Effector CD8-positive, alpha-beta T cell (primary cell): ENCODE measurements around the gene RUNX2.
A peak's percentile ranks its signal among the peaks of the same experiment; 100 is the strongest.

Experiments
- DNase-seq: peaks from one replicate; lab custom pipeline; 2025; lab: John Stamatoyannopoulos, UW

The RUNX2 gene

DNA sequence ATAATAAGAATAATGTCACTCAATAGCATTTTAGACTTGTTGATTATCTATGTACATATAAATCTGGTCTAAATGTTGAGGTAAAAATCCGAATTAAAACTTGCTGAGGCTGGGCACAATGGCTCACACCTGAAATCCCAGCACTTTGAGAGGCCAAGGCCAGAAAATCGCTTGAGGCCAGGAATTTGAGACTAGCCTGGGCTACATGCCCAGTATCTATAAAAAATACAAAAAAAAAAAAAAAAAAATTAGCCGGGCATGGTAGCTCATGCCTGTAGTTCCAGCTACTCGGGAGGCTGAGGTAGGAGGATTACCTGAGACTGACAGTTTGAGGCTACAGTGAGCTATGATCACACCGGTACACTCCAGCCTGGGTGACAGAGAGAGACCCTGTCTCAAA, 83.8 kb downstream of the RUNX2 start:
- no peak for DNase-seq

- DNase-seq: no peak
These were observed 87.2 kb downstream of the RUNX2 start for GRCh38 chr6:45415315-45415714.

DNA sequence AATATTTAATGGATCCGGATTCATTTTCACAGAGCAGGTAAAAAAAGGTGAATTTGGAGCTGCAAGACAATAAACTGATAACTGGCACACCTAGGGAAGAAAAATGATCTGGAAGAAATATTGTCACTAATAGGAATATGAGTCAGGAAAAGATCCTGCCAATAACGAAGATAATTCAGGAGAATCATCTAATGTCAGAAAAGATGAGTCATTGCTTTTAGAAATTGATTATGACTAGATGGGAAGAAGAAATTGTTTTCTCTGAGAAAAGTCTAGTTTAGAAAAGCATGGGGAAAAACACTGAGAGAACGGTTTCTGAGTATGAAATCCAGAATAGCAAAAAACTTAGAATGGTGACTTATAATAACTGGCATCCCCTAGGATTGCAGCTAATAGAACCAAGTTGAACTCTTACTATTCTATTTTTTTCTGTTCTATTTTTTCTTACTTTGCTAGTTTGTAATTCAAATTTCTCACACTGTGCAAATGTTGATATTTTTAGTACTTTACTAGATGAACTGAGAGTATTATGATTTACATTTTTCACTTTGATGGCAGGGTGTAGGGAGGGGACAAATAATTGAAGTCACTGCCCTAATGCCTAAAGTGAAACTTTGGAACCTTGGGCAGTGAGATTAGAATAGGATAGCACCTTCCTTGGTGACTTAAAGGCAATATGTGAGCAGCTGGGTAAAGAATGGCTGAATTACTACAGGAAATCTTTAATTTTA, 87.8 kb downstream of the RUNX2 start:
- no peak for DNase-seq

DNA sequence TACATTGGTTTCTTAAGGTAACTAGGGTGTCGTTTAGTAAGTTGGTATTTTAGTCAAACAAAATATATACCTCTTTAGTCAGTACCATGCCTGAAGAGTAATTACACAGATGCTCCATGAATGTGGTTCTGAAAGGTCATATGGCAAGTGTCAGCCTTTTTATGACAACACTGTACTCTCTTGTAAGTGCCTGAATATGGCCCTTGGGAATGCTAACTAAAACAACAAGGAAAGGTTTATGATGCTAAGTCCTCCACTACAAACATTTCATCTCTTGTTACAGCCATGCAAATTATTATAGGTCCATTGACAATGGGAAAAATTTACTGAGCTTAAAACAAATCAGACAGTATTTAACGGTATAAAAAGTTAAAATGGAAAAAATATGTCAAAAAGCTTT, 88.6 kb downstream of the RUNX2 start:
- no peak for DNase-seq

GRCh38 chr6:45417436-45417835, 89.3 kb downstream of the RUNX2 start:
- DNase-seq: no peak

DNA sequence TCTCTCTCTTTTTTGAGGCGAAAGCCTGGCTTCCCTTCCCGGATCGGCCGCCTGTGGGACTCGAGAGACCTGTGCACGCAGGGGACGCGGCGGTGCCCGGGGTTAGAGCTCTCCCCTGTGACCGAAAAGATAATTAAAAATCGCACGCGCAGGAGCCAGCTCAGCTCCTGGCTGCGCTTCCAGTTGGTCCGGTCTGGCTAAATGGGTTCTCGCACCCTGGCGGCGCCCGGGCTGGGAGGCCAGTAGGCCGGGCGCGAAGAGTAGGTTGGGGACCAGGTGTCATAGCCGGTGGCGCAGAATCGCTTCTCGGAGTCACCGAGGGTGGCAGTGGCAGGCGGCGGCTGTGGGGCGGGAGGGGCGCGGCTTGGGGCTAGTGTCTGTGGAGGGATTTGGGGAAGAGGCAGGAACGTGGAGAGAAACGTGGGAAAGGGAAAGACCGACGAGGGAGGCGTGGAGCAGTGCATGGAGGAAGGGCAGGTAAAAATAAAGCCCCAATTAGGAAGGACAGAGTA, 91.5 kb downstream of the RUNX2 start:
- peak; percentile 33 for DNase-seq

GRCh38 chr6:45420083-45420908, 92.2 kb downstream of the RUNX2 start:
- peak; percentile 7 for DNase-seq

DNA sequence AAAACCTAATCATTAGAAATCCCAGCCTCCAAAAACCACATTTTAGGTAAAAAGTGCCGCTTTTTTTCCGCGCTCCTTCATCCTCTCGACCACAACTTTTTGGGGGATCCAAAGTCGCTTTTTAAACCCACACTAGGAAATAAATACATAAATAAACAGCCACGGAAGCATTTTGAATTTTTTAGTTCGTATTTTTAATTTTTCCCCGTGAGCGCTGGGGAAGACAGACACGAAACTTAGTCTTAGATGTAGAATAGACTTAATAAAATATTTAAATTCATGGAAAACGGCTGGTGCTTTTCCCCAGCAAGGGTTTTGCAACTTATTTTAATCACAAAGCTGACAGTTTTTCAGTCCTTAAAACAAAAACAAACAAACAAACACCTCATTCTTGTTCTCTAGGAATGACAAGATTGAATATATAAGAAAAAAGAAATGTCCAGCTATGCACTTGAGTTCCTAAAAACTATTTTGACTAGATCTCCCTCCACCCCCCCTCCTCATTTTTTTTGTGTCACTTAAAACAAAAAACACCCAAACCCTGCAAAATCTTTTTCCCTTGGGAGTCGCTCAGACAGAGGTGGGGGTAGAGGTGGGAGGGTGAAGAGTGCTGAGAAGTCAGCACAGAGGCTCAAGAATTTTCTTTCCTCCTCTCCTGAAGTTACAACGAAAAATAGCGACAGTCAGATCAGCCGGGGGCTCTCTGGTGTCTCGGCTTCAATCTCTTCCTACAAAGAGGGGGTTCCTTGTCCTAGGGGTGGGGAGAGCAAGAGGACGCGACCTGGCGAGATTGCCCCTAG, 93.0 kb downstream of the RUNX2 start:
- no peak for DNase-seq

GRCh38 chr6:45421709-45422502, 93.8 kb downstream of the RUNX2 start:
- DNase-seq: peak; percentile 13

DNA sequence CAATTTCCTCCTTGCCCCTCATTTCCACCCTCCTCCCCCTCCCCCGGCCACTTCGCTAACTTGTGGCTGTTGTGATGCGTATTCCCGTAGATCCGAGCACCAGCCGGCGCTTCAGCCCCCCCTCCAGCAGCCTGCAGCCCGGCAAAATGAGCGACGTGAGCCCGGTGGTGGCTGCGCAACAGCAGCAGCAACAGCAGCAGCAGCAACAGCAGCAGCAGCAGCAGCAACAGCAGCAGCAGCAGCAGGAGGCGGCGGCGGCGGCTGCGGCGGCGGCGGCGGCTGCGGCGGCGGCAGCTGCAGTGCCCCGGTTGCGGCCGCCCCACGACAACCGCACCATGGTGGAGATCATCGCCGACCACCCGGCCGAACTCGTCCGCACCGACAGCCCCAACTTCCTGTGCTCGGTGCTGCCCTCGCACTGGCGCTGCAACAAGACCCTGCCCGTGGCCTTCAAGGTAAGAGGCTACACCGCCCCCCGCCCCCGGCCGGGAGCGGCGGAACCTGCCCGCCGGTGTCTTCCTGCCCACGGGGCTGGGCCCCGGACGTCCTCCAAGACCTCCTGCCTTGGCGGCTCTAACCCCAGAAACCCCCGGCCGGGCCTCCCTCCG, 94.5 kb downstream of the RUNX2 start:
- DNase-seq: peak; percentile 30

- DNase-seq: peak; percentile 5
These were observed 95.1 kb downstream of the RUNX2 start for GRCh38 chr6:45423111-45423823.

- no peak for DNase-seq
These were observed 95.8 kb downstream of the RUNX2 start for GRCh38 chr6:45423824-45424450.

DNA sequence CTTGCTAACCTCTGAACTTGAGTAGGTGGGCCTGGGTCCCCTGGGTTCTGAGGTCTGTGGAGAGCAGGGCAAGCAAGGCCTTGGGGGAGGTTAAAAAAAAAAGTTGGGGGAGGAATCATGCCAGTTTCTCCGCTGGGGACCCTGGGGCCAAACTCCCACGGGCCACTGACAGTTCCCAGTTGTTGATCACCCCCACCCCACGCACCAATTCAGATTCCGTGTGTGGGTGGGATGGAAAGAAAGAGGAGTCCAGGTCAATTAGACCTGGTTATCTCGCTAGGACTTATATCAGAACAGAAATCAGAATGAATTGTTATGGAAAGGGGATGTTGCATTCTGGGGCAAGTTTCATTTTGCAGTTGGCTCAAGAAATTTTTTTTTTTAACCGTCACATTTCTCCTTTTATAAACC, 96.3 kb downstream of the RUNX2 start:
- DNase-seq: no peak

DNA sequence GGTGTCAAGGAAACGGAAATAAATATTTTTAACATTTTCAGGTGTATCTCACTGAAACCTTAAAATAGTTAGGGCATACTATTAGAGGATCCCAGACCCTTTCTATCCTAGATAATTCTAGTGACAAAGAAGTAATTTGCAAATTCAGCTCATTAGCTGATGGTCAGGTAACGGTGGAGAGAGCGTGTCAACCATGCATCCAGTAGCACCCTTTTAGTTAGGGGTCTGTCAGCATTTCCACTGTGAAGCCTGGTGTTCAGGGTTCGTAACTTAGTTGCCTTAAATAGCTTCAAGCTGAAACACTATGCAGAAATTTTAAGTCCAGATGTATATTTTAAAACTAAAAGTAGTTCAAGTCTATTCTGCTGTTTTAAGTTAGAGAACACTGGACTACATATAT, 98.1 kb downstream of the RUNX2 start:
- no peak for DNase-seq

DNA sequence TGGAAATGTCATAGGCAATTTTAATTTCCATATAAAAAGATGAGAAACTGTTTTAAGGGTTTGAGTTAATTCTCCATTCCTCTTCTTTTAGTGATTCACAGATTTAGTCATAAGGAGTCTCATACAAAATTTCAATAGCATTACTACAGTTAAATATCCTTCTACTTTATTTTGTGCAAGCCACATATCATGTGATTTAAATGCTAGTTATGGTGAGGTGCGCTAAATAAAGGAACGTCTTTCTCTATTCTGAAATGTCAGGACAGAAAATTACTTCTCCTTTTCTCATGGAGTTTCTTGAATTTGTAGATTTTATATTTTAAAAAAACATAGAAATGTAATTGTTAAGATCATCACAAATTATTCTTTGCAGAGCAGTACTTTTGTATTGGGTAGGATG, 99.6 kb downstream of the RUNX2 start:
- DNase-seq: no peak

DNA sequence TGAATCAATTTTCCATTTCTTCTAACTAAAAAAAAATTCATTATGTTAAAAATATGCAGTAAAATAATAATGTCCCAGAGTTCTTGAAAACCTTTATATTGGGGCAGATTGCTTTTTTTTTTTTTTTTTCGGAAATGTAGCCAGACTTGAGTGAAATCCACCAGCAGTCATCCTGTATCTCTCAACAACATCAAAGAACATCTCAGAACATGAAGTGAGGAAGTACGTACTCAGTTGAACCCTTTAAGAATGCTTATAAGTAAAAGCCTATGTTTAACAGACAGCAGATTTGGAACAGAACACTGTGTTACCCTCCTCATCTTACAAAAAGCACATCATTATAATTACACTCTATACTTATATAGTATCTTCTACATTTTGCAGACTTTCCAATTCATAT, 100.6 kb downstream of the RUNX2 start:
- DNase-seq: no peak

DNA sequence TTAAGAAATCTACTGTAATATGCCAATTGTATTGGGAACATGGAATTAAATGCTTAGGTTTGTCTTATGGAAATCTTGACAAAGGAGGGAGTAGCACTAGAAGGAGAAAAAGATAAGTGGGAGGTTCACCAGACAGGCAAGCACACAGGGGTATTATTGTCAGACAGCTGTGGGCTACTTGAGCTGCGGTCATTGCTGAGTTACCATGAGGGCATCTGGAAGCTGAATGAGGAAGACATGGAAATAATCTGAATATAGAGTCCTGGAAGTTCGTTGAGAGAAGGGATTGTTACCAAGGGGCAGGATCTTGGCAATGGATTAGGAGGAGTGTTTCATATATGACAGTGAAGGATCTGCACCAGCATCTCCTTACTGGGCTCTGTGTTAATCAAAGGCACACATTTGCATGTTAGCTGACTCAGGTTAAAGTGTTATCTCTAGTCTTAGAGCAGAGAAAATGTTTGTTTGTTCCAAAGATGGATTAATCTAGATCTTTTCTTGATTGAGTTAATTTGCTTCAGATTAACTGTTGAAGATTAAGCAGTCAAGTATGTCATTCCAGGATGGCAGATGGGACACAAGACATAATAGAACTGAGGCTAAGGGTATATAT, 102.6 kb downstream of the RUNX2 start:
- DNase-seq: no peak

- no peak for DNase-seq
These were observed 103.4 kb downstream of the RUNX2 start for GRCh38 chr6:45431317-45432065.

DNA sequence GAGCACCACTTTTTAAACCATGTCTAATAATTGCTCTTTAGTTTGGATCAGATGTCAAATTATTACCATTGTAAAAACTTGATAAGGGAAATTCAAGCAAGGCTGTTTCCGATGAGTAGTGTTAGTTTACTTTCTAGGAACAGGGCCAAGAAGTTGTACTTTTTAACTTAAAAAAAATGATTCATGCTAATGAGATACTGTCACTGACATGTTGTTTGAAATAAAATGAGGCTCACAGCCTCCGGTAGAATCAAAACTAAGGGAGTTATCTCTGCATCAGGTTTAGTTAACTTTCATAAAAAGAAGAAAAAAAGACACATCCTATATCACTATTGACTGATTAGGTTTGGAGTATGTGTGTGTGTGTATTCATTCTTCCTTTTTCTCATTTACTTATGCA, 104.8 kb downstream of the RUNX2 start:
- no peak for DNase-seq
